Endodermal cell (in vitro differentiated cells): ENCODE data around the gene NAPA. TPM values are rescaled to one million over a fixed set of nuclear protein-coding genes. Genes with fewer than 3 reads are reported as not detected.

Experiments
- DNase-seq: peaks from one replicate; pipeline ENCODE4 v3.0.0-alpha.2; 2017
- H3K27ac ChIP-seq: 2 replicates; pipeline ENCODE4 v1.5.1; 2013; ENCODE audit warnings: mild to moderate bottlenecking, low read depth, low read length, moderate library complexity
- H3K27me3 ChIP-seq: 2 replicates; pipeline ENCODE4 v1.6.1; 2013; ENCODE audit warnings: mild to moderate bottlenecking, low read length, moderate library complexity; ENCODE audit not compliant: insufficient read depth, control insufficient read depth, poor library complexity, severe bottlenecking
- H3K36me3 ChIP-seq: 2 replicates; pipeline ENCODE4 v1.7.0; 2013; ENCODE audit warnings: mild to moderate bottlenecking, low read length, moderate library complexity; ENCODE audit not compliant: control insufficient read depth, insufficient read depth
- H3K4me1 ChIP-seq: one replicate; pipeline ENCODE4 v1.7.0; 2013; ENCODE audit warnings: low read length; ENCODE audit not compliant: control insufficient read depth, insufficient read depth
- H3K4me3 ChIP-seq: 2 replicates; pipeline ENCODE4 v1.5.1; 2013; ENCODE audit warnings: mild to moderate bottlenecking, low read length, moderate library complexity
- H3K9ac ChIP-seq: 2 replicates; pipeline ENCODE4 v1.6.1; 2013; ENCODE audit warnings: mild to moderate bottlenecking, low read length, moderate library complexity; ENCODE audit not compliant: poor library complexity, severe bottlenecking; ENCODE audit errors: extremely low read depth
- H3K9me3 ChIP-seq: 2 replicates; pipeline ENCODE4 v1.6.1; 2013; ENCODE audit warnings: mild to moderate bottlenecking, low read length, moderate library complexity; ENCODE audit not compliant: control insufficient read depth
- H3K27ac Mint-ChIP-seq: 2 replicates; pipeline ENCODE4 v1.8.0; 2020; ENCODE audit warnings: mixed read lengths
- H3K27me3 Mint-ChIP-seq: 2 replicates; pipeline ENCODE4 v1.8.0; 2021; ENCODE audit warnings: mild to moderate bottlenecking, mixed read lengths; ENCODE audit not compliant: insufficient read depth
- H3K36me3 Mint-ChIP-seq: 2 replicates; pipeline ENCODE4 v1.8.0; 2020; ENCODE audit warnings: low read depth, mixed read lengths
- H3K4me1 Mint-ChIP-seq: 2 replicates; pipeline ENCODE4 v1.8.0; 2020; ENCODE audit warnings: mixed read lengths
- H3K4me3 Mint-ChIP-seq: 2 replicates; pipeline ENCODE4 v1.8.0; 2020; ENCODE audit warnings: mild to moderate bottlenecking, moderate library complexity, mixed read lengths
- H3K9me3 Mint-ChIP-seq: 2 replicates; pipeline ENCODE4 v1.8.0; 2020; ENCODE audit warnings: mild to moderate bottlenecking, mixed read lengths
- WGBS, 2 experiments: methylation state at CpG; one replicate each; pipeline versions ENCODE4 v1.1.5 to v1.1.7; 2013; ENCODE audit warnings: missing lambda C conversion rate in 2 of 2, mixed read lengths in 1 of 2; ENCODE audit not compliant: insufficient coverage in 1 of 2, insufficient read length in 1 of 2; 5-methylcytosine and 5-hydroxymethylcytosine counted together
- total RNA-seq, 2 donors: library from RNA; stranded (reverse); fragmentation: NEBNext Ultra II Directional in 1 of 2; extraction: Animal tissue kit (Norgen Biotek cat#: 25700) in 1 of 2; gene quantifications; 2 replicates in 1 of 2; 3 replicates in 1 of 2; pipeline ENCODE4 v1.2.1, GENCODE V29; 2021
- TF ChIP-seq, protein P1 (sequence below): fragments of 200-600 bp; sonication (generic); conservative IDR thresholded peaks from 2 replicates; pipeline ENCODE4 v1.5.0; 2021; ENCODE audit warnings: antibody characterized with exemption, mild to moderate bottlenecking

The NAPA gene
- total RNA-seq, 2 donors from 2014 or later = 66.0 to 73.9 TPM

DNA sequence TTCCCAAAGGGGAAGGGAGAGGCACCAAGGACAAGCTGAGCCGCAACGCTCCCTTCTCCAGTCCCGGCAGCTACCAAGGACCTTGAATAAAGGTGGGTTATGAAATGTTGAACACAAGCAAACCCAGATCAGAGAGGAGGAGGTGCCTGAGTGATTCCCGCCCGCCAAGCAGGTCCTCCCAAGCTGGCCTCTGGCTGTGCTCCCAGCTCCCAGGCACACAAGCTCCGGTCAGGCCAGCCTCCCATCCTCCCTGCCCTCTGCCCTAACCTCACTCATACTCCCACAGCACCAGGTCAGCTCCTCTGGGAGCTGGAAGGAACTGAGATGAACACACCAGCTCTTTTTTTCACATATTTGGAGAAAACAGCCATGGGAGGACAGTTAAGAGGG lies 3.7 kb downstream of the NAPA start:
- H3K27ac ChIP-seq = no peak overlapping the region
- Mint-ChIP-seq H3K9me3 (no peaks in the 10 kb centered on the region), H3K36me3 (no peaks in the 10 kb centered on the region), H3K27ac (no peak overlapping the region), H3K4me3 (no peak overlapping the region), H3K4me1 (peaks cover 27% of the 10 kb centered on the region), H3K27me3 (no peaks in the 10 kb centered on the region)
- H3K36me3 ChIP-seq = peaks cover 11% of the 10 kb centered on the region
- TF ChIP-seq, protein P1, sequence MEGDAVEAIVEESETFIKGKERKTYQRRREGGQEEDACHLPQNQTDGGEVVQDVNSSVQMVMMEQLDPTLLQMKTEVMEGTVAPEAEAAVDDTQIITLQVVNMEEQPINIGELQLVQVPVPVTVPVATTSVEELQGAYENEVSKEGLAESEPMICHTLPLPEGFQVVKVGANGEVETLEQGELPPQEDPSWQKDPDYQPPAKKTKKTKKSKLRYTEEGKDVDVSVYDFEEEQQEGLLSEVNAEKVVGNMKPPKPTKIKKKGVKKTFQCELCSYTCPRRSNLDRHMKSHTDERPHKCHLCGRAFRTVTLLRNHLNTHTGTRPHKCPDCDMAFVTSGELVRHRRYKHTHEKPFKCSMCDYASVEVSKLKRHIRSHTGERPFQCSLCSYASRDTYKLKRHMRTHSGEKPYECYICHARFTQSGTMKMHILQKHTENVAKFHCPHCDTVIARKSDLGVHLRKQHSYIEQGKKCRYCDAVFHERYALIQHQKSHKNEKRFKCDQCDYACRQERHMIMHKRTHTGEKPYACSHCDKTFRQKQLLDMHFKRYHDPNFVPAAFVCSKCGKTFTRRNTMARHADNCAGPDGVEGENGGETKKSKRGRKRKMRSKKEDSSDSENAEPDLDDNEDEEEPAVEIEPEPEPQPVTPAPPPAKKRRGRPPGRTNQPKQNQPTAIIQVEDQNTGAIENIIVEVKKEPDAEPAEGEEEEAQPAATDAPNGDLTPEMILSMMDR = peak; percentile 5
- DNase-seq = no peak
- no peaks in the 10 kb centered on the region for H3K9me3 ChIP-seq
- no peaks in the 10 kb centered on the region for H3K4me1 ChIP-seq
- H3K4me3 ChIP-seq = no peak overlapping the region
- H3K27me3 ChIP-seq = no peaks in the 10 kb centered on the region
- WGBS, 2 experiments = 83 to 90% methylated on average over 1 to 6 of the region's 6 CpGs
- no peak overlapping the region for H3K9ac ChIP-seq

DNA sequence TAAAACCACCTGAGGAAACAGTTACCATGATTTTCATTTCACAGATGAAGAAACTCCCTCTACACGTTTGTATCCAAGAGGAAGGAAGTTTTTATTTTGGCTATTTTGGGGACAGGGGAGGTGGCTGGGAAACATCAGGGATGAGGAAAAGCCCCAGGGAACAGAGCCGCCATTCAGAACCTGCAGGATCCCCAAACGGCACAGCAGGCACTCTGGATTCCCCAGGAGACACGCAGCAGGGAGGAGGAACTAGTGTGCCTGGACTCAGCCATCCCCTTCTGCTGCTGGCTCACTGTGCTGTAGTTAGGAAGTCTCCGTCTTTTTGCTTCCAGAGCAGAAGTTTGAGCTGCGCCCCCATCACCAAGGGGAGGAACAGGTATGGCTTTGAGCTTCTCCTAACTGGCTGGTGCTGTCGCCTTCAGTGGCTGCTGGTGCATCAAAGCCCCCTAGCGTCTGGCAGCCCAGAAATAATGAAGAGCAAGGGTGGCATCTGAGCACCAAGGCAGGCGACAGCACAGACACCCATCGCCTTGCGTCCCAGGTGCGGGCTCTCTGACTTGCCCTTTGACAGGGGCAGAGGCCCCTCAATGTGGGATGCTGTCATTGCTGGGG lies 4.2 kb downstream of the NAPA start:
- peaks cover 27% of the 10 kb centered on the region for H3K4me1 Mint-ChIP-seq
- WGBS, 2 experiments = 84 to 88% methylated on average over 7 to 12 of the region's 12 CpGs
- no peak overlapping the region for H3K27ac ChIP-seq
- no peaks in the 10 kb centered on the region for H3K9me3 Mint-ChIP-seq
- no peak overlapping the region for H3K4me3 ChIP-seq
- no peaks in the 10 kb centered on the region for H3K9me3 ChIP-seq
- no peaks in the 10 kb centered on the region for H3K4me1 ChIP-seq
- H3K36me3 Mint-ChIP-seq = no peaks in the 10 kb centered on the region
- H3K27me3 ChIP-seq = no peaks in the 10 kb centered on the region
- H3K36me3 ChIP-seq = peaks cover 11% of the 10 kb centered on the region
- DNase-seq = no peak
- H3K27ac Mint-ChIP-seq = peak overlapping the region; percentile 10
- TF ChIP-seq, protein P1 = peak; percentile 45
- H3K9ac ChIP-seq = no peak overlapping the region
- no peak overlapping the region for H3K4me3 Mint-ChIP-seq
- H3K27me3 Mint-ChIP-seq = no peaks in the 10 kb centered on the region

DNA sequence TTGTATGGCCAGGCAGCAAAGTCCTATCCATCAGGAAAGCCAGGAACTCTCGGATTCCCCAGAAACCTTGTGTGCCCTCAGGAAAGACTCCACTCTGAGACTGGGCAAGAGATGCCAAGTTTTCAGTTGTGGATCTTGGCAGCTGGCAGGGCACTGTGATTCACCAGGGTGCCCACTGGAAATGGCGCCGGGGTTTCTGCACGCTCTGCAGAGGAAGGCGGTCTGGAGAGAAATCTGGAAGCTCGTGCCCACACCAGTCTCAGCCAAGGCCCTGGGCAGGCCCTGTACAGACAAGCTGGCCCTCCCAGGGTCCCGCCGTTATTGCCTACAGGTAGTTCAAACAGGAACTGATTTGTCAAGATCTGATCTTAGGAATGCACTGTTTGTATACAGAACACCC lies 4.9 kb downstream of the NAPA start:
- no peaks in the 10 kb centered on the region for H3K27me3 ChIP-seq
- peaks cover 11% of the 10 kb centered on the region for H3K36me3 ChIP-seq
- no peak overlapping the region for H3K9ac ChIP-seq
- H3K9me3 ChIP-seq = no peaks in the 10 kb centered on the region
- Mint-ChIP-seq H3K4me3 (no peak overlapping the region), H3K27ac (peak overlapping the region; percentile 10), H3K36me3 (no peaks in the 10 kb centered on the region), H3K4me1 (peaks cover 27% of the 10 kb centered on the region), H3K9me3 (no peaks in the 10 kb centered on the region), H3K27me3 (no peaks in the 10 kb centered on the region)
- H3K4me1 ChIP-seq = no peaks in the 10 kb centered on the region
- TF ChIP-seq, protein P1 = no peak
- 90 to 92% methylated on average over 3 to 8 of the region's 8 CpGs for WGBS, 2 experiments
- H3K4me3 ChIP-seq = no peak overlapping the region
- DNase-seq = no peak
- H3K27ac ChIP-seq = no peak overlapping the region
